ENCODE measurements around the gene RSPH6A. TPM values are rescaled to one million over a fixed set of nuclear protein-coding genes. Genes with fewer than 3 reads are reported as not detected.

Gene RSPH6A
- total and polyA plus RNA-seq, 12 donors, result 0.09 to 0.15 TPM; not detected in 10

DNA sequence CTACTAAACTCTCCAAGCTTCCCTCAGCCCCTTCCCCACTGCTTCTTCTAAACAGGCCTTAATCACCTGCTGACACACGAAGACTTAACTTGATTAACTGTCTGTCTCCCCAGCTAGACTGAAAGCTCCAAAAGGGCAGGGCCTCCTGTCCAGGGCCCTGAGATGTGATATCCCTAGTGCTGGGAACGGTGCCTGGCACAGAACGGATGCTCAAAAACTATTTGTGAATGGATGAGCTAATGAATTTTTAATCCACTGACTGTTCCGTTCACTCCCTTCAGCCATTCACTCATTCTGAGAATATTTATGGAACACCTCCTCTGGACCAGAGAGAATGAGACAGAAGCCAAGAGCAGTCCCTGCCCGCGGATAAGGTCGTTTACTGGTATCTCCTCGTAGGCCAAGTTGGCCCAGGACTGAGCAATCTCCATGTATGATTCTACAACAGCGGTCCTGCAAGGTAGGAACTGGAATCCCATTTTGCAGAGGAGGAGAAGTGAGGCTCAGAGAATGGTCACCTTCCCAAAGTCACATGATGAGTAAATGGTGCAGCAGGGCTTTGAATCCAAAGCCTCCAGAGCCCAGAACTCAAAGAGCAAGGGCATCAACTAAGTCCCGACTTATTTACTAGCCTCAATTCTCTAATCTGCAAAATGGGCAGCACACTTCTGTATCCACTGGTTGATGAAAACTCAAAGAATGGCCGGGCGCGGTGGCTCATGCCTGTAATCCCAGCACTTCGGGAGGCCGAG is 25.9 kb downstream of the RSPH6A start:
- Histone ChIP-seq H3K4me3 (no peak overlapping the region), H3K4me1 (peaks cover 6 to 71% (median 48%) of the 10 kb centered on the region in 9 donors), H3K27me3 (peaks cover 0 to 76% (median 0%) of the 10 kb centered on the region in 7 donors), H3K27ac (peak overlapping the region in 8 of 10 donors; percentile 1 to 53 (median 39)), H3K36me3 (peaks cover 0 to 65% (median 25%) of the 10 kb centered on the region in 9 donors), H3K9me3 (no peaks in the 10 kb centered on the region)
- ATAC-seq (peak in 4 of 8 donors; percentile 3 to 31 (median 15)), DNase-seq (peak in 1 of 2 donors; percentile 33)
- TF ChIP-seq, protein P1, sequence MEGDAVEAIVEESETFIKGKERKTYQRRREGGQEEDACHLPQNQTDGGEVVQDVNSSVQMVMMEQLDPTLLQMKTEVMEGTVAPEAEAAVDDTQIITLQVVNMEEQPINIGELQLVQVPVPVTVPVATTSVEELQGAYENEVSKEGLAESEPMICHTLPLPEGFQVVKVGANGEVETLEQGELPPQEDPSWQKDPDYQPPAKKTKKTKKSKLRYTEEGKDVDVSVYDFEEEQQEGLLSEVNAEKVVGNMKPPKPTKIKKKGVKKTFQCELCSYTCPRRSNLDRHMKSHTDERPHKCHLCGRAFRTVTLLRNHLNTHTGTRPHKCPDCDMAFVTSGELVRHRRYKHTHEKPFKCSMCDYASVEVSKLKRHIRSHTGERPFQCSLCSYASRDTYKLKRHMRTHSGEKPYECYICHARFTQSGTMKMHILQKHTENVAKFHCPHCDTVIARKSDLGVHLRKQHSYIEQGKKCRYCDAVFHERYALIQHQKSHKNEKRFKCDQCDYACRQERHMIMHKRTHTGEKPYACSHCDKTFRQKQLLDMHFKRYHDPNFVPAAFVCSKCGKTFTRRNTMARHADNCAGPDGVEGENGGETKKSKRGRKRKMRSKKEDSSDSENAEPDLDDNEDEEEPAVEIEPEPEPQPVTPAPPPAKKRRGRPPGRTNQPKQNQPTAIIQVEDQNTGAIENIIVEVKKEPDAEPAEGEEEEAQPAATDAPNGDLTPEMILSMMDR (IDR thresholded peaks at IDR 0.05), result no peak
- intact Hi-C loops (cut with DNase I), result no loop called here
- 70 to 77% methylated on average over 15 of the region's 15 CpGs for WGBS, 2 donors

DNA sequence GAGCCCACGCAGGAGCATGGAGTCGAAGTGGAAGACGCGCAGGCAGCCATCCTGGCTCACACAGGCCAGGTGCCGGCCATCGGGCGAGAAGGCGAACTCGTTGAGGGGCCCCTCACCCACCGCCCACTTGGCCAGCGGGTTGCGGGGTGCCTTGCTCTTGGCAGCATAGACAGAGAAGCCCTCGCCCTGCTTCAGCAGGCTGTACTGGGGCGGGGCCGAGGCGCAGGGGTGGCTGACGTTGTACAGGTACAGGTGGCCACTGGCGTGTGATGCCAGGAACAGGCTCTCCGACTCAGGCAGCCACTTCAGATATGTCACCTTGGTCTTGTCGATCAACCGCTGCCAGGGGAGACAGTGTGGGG is 28.6 kb downstream of the RSPH6A start:
- Histone ChIP-seq H3K4me3 (no peak overlapping the region), H3K36me3 (peaks cover 0 to 65% (median 25%) of the 10 kb centered on the region in 9 donors), H3K4me1 (peaks cover 15 to 79% (median 49%) of the 10 kb centered on the region in 9 donors), H3K27me3 (peaks cover 0 to 89% (median 0%) of the 10 kb centered on the region in 7 donors), H3K27ac (peak overlapping the region in 4 of 10 donors; percentile 89 to 95 (median 94)), H3K9me3 (no peaks in the 10 kb centered on the region)
- WGBS, 2 donors, result 88% methylated on average over 21 of the region's 21 CpGs
- intact Hi-C loops (cut with DNase I), result no loop called here
- TF ChIP-seq, protein P1 (IDR thresholded peaks at IDR 0.05), result no peak
- DNase-seq (no peak), ATAC-seq (no peak)

DNA sequence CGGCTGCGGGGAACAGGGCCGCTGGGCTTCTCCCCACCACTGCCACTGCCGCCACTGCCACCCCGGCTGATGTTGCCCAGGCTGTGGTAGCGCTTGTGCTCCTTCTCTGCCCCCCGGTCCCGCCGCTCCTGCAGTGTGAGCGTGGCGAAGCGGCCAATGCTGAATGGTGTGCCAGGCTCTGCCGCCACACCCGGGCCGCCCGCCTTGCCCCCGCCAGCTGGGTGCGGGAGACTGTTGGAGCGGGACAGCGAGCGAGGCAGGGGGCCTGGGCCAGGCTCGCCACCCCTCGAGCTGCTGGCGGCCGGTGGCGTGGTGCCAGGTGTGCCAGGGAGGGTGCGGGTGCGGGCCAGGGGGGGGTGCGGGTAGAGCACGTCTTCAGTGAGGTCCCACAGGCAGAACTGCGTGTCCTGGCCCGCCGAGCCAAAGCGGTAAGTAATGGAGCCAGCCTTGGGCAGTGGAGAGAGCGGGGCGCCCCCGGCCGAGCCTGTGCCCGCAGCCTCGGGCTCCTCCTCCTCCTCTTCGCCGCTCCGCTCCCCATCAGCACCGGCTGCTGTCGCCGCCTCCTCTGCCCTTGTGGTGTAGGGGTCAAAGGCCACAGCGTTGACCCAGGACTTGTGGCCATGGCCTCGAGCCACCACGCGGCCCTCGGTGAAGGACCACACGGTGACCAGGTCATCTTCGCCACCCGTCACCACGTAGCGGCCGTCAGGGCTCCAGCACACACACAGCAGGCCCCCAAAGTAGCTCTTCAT is 29.2 kb downstream of the RSPH6A start:
- WGBS, 2 donors, result 84 to 89% methylated on average over 57 of the region's 57 CpGs
- H3K4me1 ChIP-seq, result peaks cover 17 to 79% (median 47%) of the 10 kb centered on the region in 9 donors

DNA sequence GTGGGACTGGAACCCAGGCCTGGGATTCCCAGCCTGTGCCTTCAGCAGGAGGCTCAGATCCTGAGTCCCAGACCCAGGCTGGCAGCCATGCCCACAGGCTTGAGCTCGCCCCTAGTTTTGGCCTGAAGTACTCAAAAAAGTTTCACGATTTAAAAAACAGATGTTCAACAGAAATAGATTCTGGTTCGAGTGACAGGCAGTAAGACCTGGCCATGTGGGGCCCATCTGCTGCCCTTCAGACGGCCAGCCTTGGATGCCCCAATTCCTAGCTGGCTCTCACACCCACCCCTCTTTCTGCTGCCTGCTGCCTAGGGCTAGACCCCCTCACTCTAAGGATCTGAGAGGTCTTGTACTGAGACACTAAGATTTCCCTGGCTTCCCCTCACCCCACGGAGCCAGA is 30.0 kb downstream of the RSPH6A start:
- Histone ChIP-seq H3K36me3 (peaks cover 0 to 56% (median 21%) of the 10 kb centered on the region in 9 donors), H3K27me3 (peaks cover 0 to 100% (median 0%) of the 10 kb centered on the region in 7 donors), H3K4me3 (no peak overlapping the region), H3K27ac (peak overlapping the region; percentile 79 to 96 (median 91)), H3K9me3 (no peaks in the 10 kb centered on the region), H3K4me1 (peaks cover 21 to 83% (median 55%) of the 10 kb centered on the region in 9 donors)
- TF ChIP-seq, protein P1 (IDR thresholded peaks at IDR 0.05), result no peak
- DNase-seq (no peak), ATAC-seq (no peak)
- 37 to 48% methylated on average over 5 of the region's 5 CpGs for WGBS, 2 donors
- intact Hi-C loops (cut with DNase I), result no loop called here

More for the DNA sequence above, 29.2 kb downstream of the RSPH6A start:
- Histone ChIP-seq H3K36me3 (peaks cover 0 to 65% (median 25%) of the 10 kb centered on the region in 9 donors), H3K27me3 (peaks cover 0 to 94% (median 0%) of the 10 kb centered on the region in 7 donors), H3K9me3 (no peaks in the 10 kb centered on the region), H3K4me3 (no peak overlapping the region), H3K27ac (peak overlapping the region in 8 of 10 donors; percentile 79 to 96 (median 94))
- ATAC-seq (no peak), DNase-seq (peak in 1 of 2 donors; percentile 24)
- intact Hi-C loops (cut with DNase I), result no loop called here
- TF ChIP-seq, protein P1 (IDR thresholded peaks at IDR 0.05), result no peak
